ENCODE data around the gene SLC35B1.

Gene SLC35B1

DNA sequence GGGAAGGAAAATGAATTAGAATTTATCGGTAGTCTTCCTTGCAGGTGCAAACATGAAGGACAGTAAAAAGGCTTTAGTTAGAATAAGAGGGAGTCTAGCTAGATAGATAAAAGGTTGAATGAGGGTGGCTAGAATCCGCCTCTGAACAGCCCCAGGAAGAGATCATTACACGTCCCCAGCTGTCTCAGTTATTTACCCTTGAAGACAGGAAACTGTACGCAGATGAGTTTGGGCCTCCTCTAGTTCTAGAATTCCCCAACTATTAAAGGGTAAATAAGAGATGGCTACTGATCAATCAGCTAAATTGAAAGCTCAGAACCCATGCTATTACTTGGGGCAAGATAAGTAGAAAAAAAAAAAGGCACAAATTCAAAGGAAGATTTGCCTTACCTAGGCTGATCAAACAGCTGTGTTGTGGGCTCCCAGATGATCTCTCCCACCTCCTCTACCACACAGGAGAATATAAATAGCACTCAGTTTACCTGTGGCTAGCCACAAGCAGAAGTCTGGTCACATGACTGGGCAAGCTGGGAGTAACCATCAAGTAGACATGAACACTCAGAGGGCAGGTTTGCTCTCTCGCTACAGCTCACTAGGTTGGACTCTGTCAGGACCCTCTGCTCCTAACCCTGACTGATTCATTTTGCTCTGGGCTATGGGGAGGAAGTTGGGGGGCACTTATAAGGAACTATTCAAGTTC is 39.2 kb upstream of the SLC35B1 start:
- Histone ChIP-seq H3K27me3 (ENCODE audit: insufficient read depth, low read length) (no peaks in the 10 kb centered on the region), H3K9ac (ENCODE audit: low read depth, low read length) (no peak overlapping the region), H3K27ac (ENCODE audit: low read depth, low read length) (no peak overlapping the region), H3K4me3 (ENCODE audit: low read length) (no peak overlapping the region), H3K36me3 (ENCODE audit: insufficient read depth, low read length) (peaks cover 4% of the 10 kb centered on the region; the same call in 1 of the 2 replicates), H3K9me3 (ENCODE audit: insufficient read depth, low read depth, low read length) (no peaks in the 10 kb centered on the region), H3K4me1 (ENCODE audit: insufficient read depth, low read length) (no peaks in the 10 kb centered on the region)
- 92% methylated on average over 5 of the region's 5 CpGs for WGBS

DNA sequence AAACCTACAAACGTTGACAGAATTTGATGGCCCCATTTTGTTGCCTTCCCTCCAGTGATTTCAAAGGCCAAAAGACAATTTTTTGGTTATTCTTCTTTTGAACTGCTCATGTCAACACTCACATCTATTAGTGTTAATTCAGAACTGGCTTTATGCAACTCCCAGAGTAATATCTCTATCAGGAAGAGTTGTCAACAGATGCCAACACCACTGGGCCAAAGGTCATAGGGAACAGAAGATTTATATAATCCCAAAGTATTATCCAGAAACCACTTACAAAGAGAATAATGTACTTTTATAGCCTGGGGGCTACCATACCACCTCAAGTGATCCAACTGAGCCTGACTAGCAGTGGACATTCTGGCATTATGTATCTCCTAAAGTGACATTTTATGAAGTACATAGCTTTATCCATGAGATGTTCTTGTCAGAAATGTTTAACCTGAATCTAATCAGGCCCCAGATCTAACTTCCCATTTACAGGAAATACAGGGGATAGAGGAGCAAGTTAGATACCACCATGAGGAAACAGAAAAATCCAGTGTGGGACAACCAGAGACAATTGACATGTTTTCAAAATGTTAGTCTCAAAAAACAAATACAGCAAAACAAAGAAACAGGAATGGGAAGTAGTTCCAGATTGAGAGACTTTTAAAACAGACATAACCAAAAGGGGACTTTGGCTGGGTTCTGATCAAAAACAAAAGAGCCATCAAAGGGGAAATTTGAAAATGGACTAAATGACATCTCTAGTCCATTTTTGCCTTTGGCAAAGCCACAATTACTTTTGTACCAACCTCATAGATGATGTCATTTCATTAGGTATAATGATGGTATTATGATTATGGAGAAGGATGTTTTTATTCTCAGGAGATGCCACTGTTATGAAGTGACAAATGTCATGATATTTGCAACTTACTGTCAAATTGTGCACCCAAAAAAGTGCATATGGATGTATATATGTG is 37.7 kb upstream of the SLC35B1 start:
- Histone ChIP-seq H3K4me1 (ENCODE audit: insufficient read depth, low read length) (no peaks in the 10 kb centered on the region), H3K27ac (ENCODE audit: low read depth, low read length) (no peak overlapping the region), H3K27me3 (ENCODE audit: insufficient read depth, low read length) (no peaks in the 10 kb centered on the region), H3K4me3 (ENCODE audit: low read length) (no peak overlapping the region), H3K9me3 (ENCODE audit: insufficient read depth, low read depth, low read length) (no peaks in the 10 kb centered on the region), H3K36me3 (ENCODE audit: insufficient read depth, low read length) (peaks cover 4% of the 10 kb centered on the region; the same call in 1 of the 2 replicates), H3K9ac (ENCODE audit: low read depth, low read length) (no peak overlapping the region)
- 88% methylated on average over 1 of the region's 1 CpG for WGBS

DNA sequence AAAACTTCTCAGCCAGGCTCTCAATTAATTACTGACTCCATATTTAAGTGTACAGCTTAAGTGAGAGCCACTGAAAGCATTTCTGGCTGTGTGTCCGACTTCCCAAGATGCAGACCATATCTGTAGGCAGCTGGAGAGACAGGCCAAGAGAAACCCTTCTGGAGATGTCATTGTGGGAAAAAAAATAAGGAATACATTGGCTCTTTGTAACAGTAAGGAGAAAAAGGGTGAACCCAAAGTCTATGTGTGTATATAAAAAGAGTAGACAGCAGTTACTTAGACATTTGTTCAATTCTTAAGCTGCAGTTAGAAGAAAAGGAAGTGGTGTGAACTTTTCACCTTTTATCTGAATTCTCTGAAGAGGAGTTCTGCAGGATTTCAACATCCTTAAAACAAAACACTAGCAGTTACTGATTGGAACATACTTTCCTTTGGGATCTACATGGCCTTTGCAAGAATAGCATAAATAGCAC is 34.4 kb upstream of the SLC35B1 start:
- Histone ChIP-seq H3K36me3 (ENCODE audit: insufficient read depth, low read length) (no peaks in the 10 kb centered on the region), H3K27ac (ENCODE audit: low read depth, low read length) (no peak overlapping the region), H3K4me3 (ENCODE audit: low read length) (no peak overlapping the region), H3K9ac (ENCODE audit: low read depth, low read length) (no peak overlapping the region), H3K27me3 (ENCODE audit: insufficient read depth, low read length) (no peaks in the 10 kb centered on the region), H3K9me3 (ENCODE audit: insufficient read depth, low read depth, low read length) (no peaks in the 10 kb centered on the region), H3K4me1 (ENCODE audit: insufficient read depth, low read length) (no peaks in the 10 kb centered on the region)
- 89% methylated on average over 1 of the region's 1 CpG for WGBS

DNA sequence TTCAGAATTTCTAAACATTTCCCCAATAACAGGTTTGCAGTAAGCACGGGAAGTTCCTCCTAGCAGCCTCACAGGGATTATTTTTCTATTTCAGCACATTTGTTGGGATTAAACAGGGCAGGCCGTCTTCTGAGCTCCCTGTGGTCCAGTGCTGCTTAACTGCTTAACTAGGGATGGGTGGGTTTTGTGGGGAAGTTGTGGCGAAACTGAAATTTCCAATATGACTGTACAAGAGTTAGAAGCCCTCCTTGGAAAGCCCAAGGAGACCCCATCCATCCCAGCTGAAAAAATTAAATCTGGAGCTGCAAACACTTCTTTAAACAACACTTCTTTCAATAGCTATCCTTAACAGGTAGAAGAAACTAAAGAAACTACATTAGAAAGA is 33.9 kb upstream of the SLC35B1 start:
- H3K4me1 ChIP-seq (ENCODE audit: insufficient read depth, low read length): no peaks in the 10 kb centered on the region
- H3K36me3 ChIP-seq (ENCODE audit: insufficient read depth, low read length): no peaks in the 10 kb centered on the region
- H3K4me3 ChIP-seq (ENCODE audit: low read length): no peak overlapping the region
- WGBS: 85% methylated on average over 3 of the region's 3 CpGs
- H3K9me3 ChIP-seq (ENCODE audit: insufficient read depth, low read depth, low read length): no peaks in the 10 kb centered on the region
- no peaks in the 10 kb centered on the region for H3K27me3 ChIP-seq (ENCODE audit: insufficient read depth, low read length)
- no peak overlapping the region for H3K9ac ChIP-seq (ENCODE audit: low read depth, low read length)
- H3K27ac ChIP-seq (ENCODE audit: low read depth, low read length): no peak overlapping the region

DNA sequence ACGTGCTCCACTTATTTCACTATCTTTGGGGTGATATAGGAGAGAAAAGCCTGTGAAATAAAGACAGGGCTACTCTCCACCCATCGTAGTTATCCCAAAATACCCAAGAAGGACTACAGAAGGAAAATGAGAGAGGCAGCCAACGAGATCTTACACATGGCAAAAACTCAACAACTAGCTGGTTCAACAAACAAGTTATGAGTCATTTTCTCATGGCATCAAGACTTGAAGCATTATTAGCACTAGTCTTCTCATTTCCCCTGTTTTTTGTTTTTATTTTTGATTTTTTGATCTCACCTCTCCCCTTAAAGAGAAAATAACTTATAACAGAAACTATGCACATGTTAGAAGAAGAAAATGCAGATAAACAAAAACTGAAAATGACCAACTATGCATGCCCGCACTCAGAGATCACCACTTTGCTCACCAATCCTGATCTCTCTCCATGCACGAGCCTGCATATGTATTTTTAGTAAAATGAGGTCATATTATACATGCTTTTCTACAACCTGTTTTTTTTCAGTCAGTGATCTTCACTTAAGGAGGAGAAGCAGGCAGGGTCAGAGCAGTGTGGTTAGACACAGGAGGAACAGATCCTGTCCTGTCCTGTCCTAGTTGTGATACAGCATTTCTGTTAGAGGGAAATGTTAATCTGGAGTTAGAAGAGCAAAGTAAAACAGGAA is 33.4 kb upstream of the SLC35B1 start:
- Histone ChIP-seq H3K4me1 (ENCODE audit: insufficient read depth, low read length) (no peaks in the 10 kb centered on the region), H3K36me3 (ENCODE audit: insufficient read depth, low read length) (no peaks in the 10 kb centered on the region), H3K27me3 (ENCODE audit: insufficient read depth, low read length) (no peaks in the 10 kb centered on the region), H3K9me3 (ENCODE audit: insufficient read depth, low read depth, low read length) (no peaks in the 10 kb centered on the region), H3K4me3 (ENCODE audit: low read length) (no peak overlapping the region), H3K27ac (ENCODE audit: low read depth, low read length) (no peak overlapping the region), H3K9ac (ENCODE audit: low read depth, low read length) (no peak overlapping the region)
- WGBS: 79% methylated on average over 3 of the region's 5 CpGs

DNA sequence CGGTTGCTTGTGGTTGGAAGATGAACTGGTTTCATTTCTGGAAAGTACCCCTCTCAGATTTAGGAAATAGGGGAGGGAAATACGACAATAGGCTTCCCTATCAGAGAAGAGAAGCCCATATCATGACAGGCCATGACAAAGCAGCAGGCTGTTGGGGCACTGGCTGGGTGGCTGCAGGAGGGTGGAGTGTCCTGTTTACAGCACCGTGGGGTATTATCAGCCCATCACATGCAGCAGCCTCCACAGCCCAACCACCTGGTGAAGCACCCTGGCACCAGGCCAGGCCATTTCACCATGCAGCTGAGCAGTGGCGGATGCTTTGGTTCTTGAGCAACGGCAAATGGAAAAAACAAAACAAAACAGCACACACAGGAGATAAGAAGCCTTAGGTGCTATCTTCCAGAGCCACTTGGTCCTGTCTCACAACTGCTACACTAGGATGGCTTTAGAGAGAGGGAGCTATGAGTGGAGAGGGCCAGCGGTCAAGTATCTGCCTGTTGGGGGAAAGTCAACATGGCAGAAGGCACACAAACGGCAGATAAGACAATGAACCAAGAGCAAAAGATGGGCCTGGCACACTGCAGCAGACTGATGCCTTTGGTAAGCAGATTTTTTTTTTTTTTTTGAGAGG is 32.0 kb upstream of the SLC35B1 start:
- Histone ChIP-seq H3K9ac (ENCODE audit: low read depth, low read length) (no peak overlapping the region), H3K36me3 (ENCODE audit: insufficient read depth, low read length) (no peaks in the 10 kb centered on the region), H3K4me1 (ENCODE audit: insufficient read depth, low read length) (no peaks in the 10 kb centered on the region), H3K4me3 (ENCODE audit: low read length) (no peak overlapping the region), H3K27ac (ENCODE audit: low read depth, low read length) (no peak overlapping the region), H3K9me3 (ENCODE audit: insufficient read depth, low read depth, low read length) (no peaks in the 10 kb centered on the region), H3K27me3 (ENCODE audit: insufficient read depth, low read length) (no peaks in the 10 kb centered on the region)
- 90% methylated on average over 7 of the region's 7 CpGs for WGBS

DNA sequence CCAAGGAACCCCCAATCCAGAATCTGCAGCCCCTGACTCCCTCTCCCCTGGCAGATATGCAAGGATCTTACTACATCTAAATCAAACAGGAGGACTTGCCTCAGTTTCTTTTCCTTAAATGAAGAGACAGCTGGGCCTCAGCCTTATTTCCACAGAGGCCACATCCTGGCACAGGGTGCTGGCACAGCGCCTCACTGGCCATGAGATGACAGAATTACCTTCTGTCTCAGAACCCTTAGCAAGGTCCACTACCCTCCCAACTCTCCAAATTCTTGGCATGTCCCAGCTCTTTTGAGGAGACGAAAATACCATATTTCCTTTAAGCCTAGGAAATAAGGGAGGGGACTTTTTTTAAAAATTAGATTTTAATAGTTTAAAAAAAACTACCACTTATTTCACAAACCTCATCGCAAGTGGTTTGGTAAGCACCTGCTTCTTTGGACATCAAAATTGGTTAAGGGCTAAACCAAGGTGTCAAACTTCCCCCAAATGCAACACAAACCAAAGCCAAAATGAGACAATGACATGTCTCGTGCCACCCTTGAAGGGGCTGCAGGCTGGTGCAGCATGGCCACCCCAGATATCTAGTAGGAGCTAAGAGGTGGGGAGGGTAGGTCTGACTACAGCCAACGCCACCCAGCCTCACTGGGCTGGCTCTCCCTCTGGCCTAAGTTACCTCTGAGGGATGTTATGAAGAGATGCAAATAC is 30.8 kb upstream of the SLC35B1 start:
- no peaks in the 10 kb centered on the region for H3K27me3 ChIP-seq (ENCODE audit: insufficient read depth, low read length)
- H3K4me1 ChIP-seq (ENCODE audit: insufficient read depth, low read length): no peaks in the 10 kb centered on the region
- no peaks in the 10 kb centered on the region for H3K36me3 ChIP-seq (ENCODE audit: insufficient read depth, low read length)
- no peak overlapping the region for H3K4me3 ChIP-seq (ENCODE audit: low read length)
- no peak overlapping the region for H3K27ac ChIP-seq (ENCODE audit: low read depth, low read length)
- H3K9ac ChIP-seq (ENCODE audit: low read depth, low read length): no peak overlapping the region
- no peaks in the 10 kb centered on the region for H3K9me3 ChIP-seq (ENCODE audit: insufficient read depth, low read depth, low read length)
- 95% methylated on average over 4 of the region's 5 CpGs for WGBS

DNA sequence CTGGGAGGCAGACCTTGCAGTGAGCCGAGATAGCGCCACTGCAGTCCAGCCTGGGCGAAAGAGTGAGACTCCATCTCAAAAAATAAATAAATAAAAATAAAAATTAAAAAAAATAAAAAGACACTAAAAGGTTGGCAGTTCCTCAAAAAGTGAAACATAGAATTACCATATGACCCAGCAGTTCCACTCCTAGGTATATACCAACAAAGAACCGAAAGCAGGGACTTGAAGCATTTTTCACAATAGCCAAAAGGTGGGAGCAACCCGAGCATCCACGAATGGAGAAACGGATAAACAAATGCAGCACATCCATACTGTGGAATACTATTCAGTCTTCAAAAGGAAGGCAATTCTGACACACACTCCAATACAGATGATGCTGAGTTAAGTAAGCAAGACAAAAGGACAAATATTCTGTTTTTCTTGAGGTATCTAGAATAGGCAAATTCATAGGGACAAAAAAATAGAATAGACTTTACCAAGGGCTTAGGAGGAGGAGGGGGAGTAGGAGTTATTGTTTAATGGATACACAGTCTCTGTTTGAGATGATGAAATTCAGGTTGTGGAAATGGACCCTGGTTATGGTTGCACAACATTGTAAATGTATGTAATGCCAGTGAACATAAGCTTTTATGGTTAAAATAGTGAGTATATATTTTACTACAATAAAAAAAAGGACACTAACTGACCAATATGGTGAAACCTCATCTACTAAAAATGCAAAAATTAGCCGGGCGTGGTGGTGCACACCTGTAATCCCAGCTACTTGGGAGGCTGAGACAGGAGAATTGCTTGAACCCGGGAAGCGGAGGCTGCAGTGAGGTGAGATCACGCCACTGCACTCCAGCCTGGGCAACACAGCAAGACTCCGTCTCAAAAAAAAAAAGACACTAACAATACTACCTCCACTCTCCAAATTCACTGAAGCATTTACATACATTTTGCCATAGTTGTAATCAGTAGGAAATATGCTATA is 27.0 kb upstream of the SLC35B1 start:
- Histone ChIP-seq H3K9me3 (ENCODE audit: insufficient read depth, low read depth, low read length) (no peaks in the 10 kb centered on the region), H3K27me3 (ENCODE audit: insufficient read depth, low read length) (no peaks in the 10 kb centered on the region), H3K4me1 (ENCODE audit: insufficient read depth, low read length) (no peaks in the 10 kb centered on the region), H3K9ac (ENCODE audit: low read depth, low read length) (no peak overlapping the region), H3K27ac (ENCODE audit: low read depth, low read length) (no peak overlapping the region), H3K4me3 (ENCODE audit: low read length) (no peak overlapping the region), H3K36me3 (ENCODE audit: insufficient read depth, low read length) (0 out of 2 replicates have a peak, but pooled peaks cover 3% of the 10 kb centered on the region)
- 97% methylated on average over 12 of the region's 13 CpGs for whole genome bisulfite sequencing

DNA sequence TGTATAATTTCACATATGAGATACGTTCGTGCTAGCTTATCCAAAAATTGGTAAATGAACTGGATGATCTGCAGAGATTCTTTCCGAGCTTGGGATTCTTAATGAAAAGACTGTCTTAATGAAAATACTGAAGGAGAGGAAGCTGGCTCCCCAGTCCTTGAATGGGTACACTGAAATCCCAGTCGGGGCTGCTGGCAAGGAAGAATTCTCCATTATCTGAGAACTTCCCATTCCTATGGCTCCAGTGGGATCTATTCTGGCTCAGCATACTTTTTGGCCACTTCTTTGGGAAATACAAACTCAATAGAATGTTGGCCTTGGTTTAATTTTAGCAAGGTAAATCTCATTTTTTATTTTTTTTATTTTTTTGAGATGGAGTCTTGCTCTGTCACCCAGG is 23.7 kb upstream of the SLC35B1 start:
- no peak overlapping the region for H3K4me3 ChIP-seq (ENCODE audit: low read length)
- H3K27me3 ChIP-seq (ENCODE audit: insufficient read depth, low read length): no peaks in the 10 kb centered on the region
- no peaks in the 10 kb centered on the region for H3K9me3 ChIP-seq (ENCODE audit: insufficient read depth, low read depth, low read length)
- WGBS: 93% methylated on average over 4 of the region's 4 CpGs
- H3K27ac ChIP-seq (ENCODE audit: low read depth, low read length): no peak overlapping the region
- H3K36me3 ChIP-seq (ENCODE audit: insufficient read depth, low read length): 0 out of 2 replicates have a peak, but pooled peaks cover 6% of the 10 kb centered on the region
- H3K9ac ChIP-seq (ENCODE audit: low read depth, low read length): no peak overlapping the region
- no peaks in the 10 kb centered on the region for H3K4me1 ChIP-seq (ENCODE audit: insufficient read depth, low read length)
